ENCODE results near the gene CALCOCO2. TPM values are rescaled to one million over a fixed set of nuclear protein-coding genes. Genes with fewer than 3 reads are reported as not detected.

Gene CALCOCO2
- total RNA-seq, 1 donor from 2014 or later = 53.7 TPM

Other genes starting within 250 kb of the CALCOCO2 start
- gene HOXB3, start 240.8 kb upstream of the CALCOCO2 start, total RNA-seq = 3.8 and 4.6 TPM in 2 replicates
- gene HOXB5, start 237.3 kb upstream of the CALCOCO2 start, total RNA-seq = not detected in 2 replicates
- gene HOXB6, start 226.0 kb upstream of the CALCOCO2 start, total RNA-seq = 0.52 and 0.62 TPM in 2 replicates
- 0.39 and 0.64 TPM in 2 replicates for gene HOXB7, start 220.0 kb upstream of the CALCOCO2 start, total RNA-seq
- not detected in 2 replicates for gene HOXB8, start 215.7 kb upstream of the CALCOCO2 start, total RNA-seq
- gene HOXB9, start 204.7 kb upstream of the CALCOCO2 start, total RNA-seq = 0.16 TPM in 2 replicates
- not detected in 2 replicates for gene PRAC1, start 108.5 kb upstream of the CALCOCO2 start, total RNA-seq
- gene PRAC2, start 107.8 kb upstream of the CALCOCO2 start, total RNA-seq = not detected in 2 replicates
- gene HOXB13, start 102.3 kb upstream of the CALCOCO2 start, total RNA-seq = not detected in 2 replicates
- gene TTLL6, start 13.8 kb upstream of the CALCOCO2 start, total RNA-seq = 0.07 TPM in 1 of 2 replicates, not detected in the other
- gene ATP5MC1, start 61.8 kb downstream of the CALCOCO2 start, total RNA-seq = 153 and 156 TPM in 2 replicates
- 81.3 and 85.2 TPM in 2 replicates for gene UBE2Z, start 77.4 kb downstream of the CALCOCO2 start, total RNA-seq
- 145 and 152 TPM in 2 replicates for gene SNF8, start 113.8 kb downstream of the CALCOCO2 start, total RNA-seq
- gene GIP, start 137.6 kb downstream of the CALCOCO2 start, total RNA-seq = not detected in 2 replicates
- 0.09 and 0.32 TPM in 2 replicates for gene IGF2BP1, start 166.3 kb downstream of the CALCOCO2 start, total RNA-seq

Data from activated T-helper 2 cell treated with anti-CD3 and anti-CD28 coated beads, Interferon-gamma antibody, Interleukin-2, Interleukin-4, amounts not matched to agents 10 μg/mL and 5 μg/mL and 100 μg/mL, durations not matched to agents 14 hours and 24 hours and 36 hours (primary cell).